Lower leg skin (tissue), 4 donors: ENCODE data around the gene MFSD2A. TPM values are rescaled to one million over a fixed set of nuclear protein-coding genes. Genes with fewer than 3 reads are reported as not detected.
"Not testable (repeated sequence)": the region's sequence is repeated elsewhere in the genome, so short reads cannot be mapped to it uniquely, and the experiment has no call there.

Experiments
- DNase-seq, 2 donors: peaks; one replicate each; pipeline ENCODE4 v3.0.0-alpha.2; 2019; ENCODE audit warnings: low spot score in 2 of 2
- H3K4me3 ChIP-seq: fragments of 200-600 bp; sonication (generic); 2 replicates; pipeline ENCODE4 v1.5.1; 2017; ENCODE audit warnings: mild to moderate bottlenecking, low read depth; ENCODE audit not compliant: poor library complexity, severe bottlenecking
- POLR2A ChIP-seq, 2 donors: fragments of 450-650 bp; IDR thresholded peaks; one replicate each; pipeline ENCODE4 v1.6.1; 2016 to 2017; ENCODE audit warnings: antibody characterized with exemption in 2 of 2, mild to moderate bottlenecking in 1 of 2, moderate library complexity in 1 of 2
- WGBS, 2 donors: methylation state at CpG; one replicate each; pipeline ENCODE4 v1.1.5; 2018; 5-methylcytosine and 5-hydroxymethylcytosine counted together
- intact Hi-C: fragments of 100-400 bp; cut with DNase I; formaldehyde crosslinking; loops from one replicate; pipeline ENCODE4 v1.15.0; 2023; ENCODE audit warnings: low total_unique reads
- total RNA-seq, 4 donors: library from RNA; depleted of rRNA; stranded (reverse); fragments of >200 nt; gene quantifications; one replicate each; pipeline ENCODE4 v1.1.0, GENCODE V29; 2016
- TF ChIP-seq, protein P1 (sequence below), 3 donors: fragments of 450-650 bp; IDR thresholded peaks; one replicate each; pipeline ENCODE4 v1.5.1; 2016; ENCODE audit warnings: antibody characterized with exemption in 3 of 3, mild to moderate bottlenecking in 3 of 3, moderate library complexity in 2 of 3

The MFSD2A gene
- total RNA-seq, 4 donors from 2014 or later = 103 to 209 (median 131) TPM

DNA sequence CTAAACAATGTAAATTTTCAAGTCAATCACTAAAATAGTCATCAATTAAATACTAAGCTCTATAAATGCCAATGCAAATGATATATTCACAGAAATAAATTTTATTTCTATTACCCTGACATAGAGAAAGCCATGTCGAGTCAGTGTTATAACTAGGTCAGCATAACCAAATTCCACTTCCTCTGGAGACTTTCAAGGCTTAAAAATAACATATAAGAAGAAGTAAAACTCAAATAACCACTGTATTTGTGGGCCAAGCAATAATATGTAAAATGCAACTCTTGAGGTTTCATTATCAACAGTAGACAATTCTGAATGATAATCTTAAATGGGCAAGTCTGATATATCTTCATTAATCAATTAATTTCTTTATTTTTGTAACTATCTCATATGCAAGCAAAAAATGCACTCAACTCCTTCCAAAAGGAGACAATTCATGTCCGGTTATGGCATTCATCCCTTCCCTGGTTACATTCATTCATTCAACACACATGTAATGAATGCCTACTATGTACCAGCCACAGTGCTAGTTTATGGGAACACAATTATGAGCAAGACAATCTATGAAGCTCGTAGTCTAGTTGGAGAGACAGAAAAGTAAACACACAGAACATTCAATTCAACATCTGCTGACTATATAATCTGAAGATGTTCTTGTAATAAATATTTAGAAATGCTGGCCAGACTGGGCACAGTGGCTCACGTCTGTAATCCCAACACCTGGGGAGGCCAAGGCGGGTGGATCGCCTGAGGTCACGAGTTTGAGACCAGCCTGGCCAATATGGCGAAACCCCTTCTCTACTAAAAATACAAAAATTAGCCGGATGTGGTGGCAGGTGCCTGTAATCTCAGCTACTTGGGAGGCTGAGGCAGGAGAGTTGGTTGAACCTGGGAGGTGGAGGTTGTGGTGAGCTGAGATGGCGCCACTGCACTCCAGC lies 48.5 kb downstream of the MFSD2A start:
- WGBS, 2 donors = 80 to 83% methylated on average over 10 of the region's 10 CpGs
- DNase-seq = no peak
- intact Hi-C loops = no loop called here
- no peak overlapping the region for H3K4me3 ChIP-seq
- TF ChIP-seq POLR2A (IDR thresholded peaks at IDR 0.05) = no peak
- TF ChIP-seq, protein P1, sequence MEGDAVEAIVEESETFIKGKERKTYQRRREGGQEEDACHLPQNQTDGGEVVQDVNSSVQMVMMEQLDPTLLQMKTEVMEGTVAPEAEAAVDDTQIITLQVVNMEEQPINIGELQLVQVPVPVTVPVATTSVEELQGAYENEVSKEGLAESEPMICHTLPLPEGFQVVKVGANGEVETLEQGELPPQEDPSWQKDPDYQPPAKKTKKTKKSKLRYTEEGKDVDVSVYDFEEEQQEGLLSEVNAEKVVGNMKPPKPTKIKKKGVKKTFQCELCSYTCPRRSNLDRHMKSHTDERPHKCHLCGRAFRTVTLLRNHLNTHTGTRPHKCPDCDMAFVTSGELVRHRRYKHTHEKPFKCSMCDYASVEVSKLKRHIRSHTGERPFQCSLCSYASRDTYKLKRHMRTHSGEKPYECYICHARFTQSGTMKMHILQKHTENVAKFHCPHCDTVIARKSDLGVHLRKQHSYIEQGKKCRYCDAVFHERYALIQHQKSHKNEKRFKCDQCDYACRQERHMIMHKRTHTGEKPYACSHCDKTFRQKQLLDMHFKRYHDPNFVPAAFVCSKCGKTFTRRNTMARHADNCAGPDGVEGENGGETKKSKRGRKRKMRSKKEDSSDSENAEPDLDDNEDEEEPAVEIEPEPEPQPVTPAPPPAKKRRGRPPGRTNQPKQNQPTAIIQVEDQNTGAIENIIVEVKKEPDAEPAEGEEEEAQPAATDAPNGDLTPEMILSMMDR (IDR thresholded peaks at IDR 0.05) = no peak

DNA sequence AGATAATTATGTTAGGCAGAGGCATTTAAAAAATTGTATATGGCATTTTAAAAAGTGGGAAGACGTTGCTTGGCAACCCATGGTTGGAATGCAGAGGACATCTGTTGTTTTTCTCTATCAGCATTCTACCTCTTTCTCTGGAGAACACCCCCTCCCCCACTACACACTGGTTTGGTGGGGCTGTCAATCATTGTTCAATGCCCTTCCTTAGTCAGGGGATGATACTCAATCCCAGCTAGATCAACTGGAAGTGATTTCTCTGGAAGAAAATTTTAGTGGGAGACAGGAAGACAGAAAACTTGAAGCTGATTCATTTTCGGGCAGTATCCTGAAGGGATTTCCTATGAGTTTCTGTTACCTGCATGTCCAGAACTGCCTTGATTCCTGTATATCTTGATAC lies 49.9 kb downstream of the MFSD2A start:
- no peak for TF ChIP-seq POLR2A (IDR thresholded peaks at IDR 0.05)
- TF ChIP-seq, protein P1 (IDR thresholded peaks at IDR 0.05) = no peak
- intact Hi-C loops = no loop called here
- WGBS, 2 donors = 37 to 47% methylated on average over 2 of the region's 2 CpGs
- H3K4me3 ChIP-seq = no peak overlapping the region
- DNase-seq = no peak

DNA sequence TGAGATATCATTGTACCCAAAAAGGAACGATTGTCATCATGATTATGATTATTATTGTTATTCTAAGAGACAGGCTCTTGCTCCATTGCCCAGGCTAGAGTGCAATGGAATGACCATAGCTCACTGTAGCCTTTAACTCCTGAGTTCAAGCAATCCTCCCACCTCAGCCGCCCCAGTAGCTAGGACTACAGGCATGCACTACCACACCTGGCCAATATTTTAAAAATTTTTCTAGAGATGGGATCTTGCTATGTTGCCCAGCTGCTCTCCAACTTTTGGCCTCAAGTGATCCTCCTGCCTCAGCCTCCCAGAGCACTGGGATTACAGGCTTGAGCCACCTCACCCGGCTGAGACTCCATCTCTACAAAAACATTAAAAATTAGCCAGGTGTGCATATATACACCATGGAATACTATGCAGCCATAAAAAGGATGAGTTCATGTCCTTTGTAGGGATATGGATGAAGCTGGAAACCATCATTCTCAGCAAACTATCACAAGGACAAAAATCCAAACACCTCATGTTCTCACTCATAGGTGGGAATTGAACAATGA lies 52.6 kb downstream of the MFSD2A start:
- 88 to 94% methylated on average over 3 of the region's 3 CpGs for WGBS, 2 donors
- DNase-seq, intact Hi-C loops, H3K4me3 ChIP-seq: not testable (repeated sequence)

DNA sequence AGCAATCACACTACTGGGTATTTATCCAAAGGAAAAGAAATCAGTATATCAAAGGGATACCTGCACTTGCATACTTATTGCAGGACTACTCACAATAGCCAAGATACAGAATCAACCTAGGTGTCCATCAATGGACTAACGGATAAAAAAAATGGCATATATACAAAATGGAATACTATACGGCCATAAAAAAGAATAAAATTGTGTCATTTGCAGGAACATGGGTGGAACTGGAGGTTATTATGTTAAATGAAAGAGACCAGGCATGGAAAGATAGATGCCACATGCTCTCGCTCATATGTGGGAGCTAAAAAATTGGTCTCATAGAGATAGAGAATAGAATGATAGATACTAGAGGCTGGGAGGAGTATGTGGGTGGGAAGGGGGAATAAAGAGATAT lies 56.3 kb downstream of the MFSD2A start:
- TF ChIP-seq, protein P1 (IDR thresholded peaks at IDR 0.05) = no peak
- no peak for TF ChIP-seq POLR2A (IDR thresholded peaks at IDR 0.05)
- no peak for DNase-seq
- no peak overlapping the region for H3K4me3 ChIP-seq
- intact Hi-C loops = no loop called here
- 93 to 97% methylated on average over 3 of the region's 3 CpGs for whole genome bisulfite sequencing, 2 donors

DNA sequence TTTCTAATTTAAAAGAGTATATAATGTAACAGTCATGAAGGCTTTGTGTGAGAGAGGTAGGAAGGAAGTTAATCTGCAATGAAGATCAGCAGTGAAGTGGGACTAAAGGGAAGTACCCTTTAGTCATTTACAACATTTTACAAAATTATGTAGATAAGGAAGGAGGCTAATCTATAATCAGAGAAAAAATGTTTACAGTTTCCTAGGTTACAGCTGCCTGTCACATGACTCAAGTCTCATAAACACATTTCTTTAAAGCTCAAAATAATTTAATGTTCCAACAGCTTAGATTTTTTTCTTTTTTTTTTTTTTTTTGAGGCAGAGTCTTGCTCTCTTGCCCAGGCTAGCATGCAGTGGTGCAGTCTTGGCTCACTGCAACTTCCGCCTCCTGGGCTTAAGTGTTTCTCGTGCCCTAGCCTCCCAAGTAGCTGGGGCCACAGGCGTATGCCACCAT lies 59.3 kb downstream of the MFSD2A start:
- no peak for DNase-seq
- intact Hi-C loops = no loop called here
- TF ChIP-seq POLR2A (IDR thresholded peaks at IDR 0.05) = no peak
- TF ChIP-seq, protein P1 (IDR thresholded peaks at IDR 0.05) = no peak
- 62 to 64% methylated on average over 3 of the region's 3 CpGs for WGBS, 2 donors
- no peak overlapping the region for H3K4me3 ChIP-seq

DNA sequence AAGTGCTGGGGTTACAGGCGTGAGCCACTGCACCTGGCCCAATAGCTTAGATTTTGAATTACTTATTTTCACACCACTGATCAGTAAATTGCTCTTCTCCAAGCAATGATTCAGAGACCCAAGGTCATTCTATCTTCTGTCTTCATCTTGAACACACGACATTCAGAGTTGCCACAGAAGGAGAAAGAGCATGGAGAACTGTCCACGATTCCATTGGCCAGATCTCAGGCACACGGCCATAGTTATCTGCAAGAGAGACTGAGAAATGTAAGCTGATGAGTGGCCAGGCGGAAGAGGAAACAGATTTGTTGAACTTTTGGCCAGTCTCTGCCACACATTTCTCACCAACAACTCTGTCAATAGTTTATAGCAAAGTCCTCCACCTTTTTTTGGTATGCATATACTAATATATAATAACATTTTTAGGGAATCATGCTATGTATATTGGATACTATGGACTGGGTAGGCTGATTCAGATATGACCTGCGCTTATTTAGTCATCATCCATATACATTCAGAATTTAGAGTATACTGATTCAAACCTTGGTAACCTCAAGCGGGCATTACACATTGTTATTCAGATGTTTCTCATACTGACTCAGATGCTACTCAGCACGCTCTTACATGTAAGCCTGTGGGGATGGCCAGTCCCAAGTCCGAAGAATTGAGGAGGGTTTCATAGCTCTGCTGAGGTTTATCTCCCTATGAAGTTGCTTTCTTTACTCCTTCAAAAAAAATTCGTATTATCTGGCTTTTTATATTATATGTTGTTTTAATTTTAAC lies 60.1 kb downstream of the MFSD2A start:
- DNase-seq = no peak
- H3K4me3 ChIP-seq = no peak overlapping the region
- WGBS, 2 donors = 57 to 62% methylated on average over 10 of the region's 10 CpGs
- intact Hi-C loops = no loop called here
- no peak for TF ChIP-seq POLR2A (IDR thresholded peaks at IDR 0.05)
- TF ChIP-seq, protein P1 (IDR thresholded peaks at IDR 0.05) = no peak
